ENCODE measurements around the gene HLF. TPM values are rescaled to one million over a fixed set of nuclear protein-coding genes. Genes with fewer than 3 reads are reported as not detected.

The HLF gene, protein sequence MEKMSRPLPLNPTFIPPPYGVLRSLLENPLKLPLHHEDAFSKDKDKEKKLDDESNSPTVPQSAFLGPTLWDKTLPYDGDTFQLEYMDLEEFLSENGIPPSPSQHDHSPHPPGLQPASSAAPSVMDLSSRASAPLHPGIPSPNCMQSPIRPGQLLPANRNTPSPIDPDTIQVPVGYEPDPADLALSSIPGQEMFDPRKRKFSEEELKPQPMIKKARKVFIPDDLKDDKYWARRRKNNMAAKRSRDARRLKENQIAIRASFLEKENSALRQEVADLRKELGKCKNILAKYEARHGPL
- 0.91 and 1.5 TPM in 2 replicates for total RNA-seq

DNA sequence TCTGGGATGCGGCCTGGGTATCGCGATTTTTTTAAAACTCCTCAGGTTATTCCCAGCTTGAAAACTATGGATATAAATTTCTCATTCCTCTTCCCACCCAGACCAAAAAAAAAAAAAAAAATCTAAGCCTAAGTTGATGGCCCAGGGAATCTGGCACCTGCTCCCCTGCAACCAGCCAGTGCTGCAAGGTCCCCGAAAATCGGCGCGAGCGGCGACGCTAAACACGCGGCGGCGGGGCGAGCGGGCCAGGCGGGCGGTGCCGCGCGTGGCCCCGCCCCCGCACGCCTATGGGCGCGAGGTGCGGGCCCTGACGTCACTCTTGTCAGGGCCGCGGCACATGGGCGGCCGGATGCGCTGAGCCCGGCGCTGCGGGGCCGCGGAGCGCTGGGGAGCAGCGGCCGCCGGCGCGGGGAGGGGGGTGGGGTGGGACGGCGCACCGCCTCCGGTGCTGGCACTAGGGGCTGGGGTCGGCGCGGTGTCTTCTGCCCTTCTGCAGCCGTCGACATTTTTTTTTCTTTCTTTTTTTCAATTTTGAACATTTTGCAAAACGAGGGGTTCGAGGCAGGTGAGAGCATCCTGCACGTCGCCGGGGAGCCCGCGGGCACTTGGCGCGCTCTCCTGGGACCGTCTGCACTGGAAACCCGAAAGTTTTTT is at the start of gene HLF:
HLF (plus strand) TSS at position 316 of the 654 bp plus-strand sequence. CDS start 525 bp downstream, outside the sequence.
- intact Hi-C loops (cut with micrococcal nuclease) = loop anchor here (1.0 to 2.0 kb wide), 4 partner anchors 26 to 296 kb away; partner anchors contain the start of genes COX11, MMD and STXBP4

DNA sequence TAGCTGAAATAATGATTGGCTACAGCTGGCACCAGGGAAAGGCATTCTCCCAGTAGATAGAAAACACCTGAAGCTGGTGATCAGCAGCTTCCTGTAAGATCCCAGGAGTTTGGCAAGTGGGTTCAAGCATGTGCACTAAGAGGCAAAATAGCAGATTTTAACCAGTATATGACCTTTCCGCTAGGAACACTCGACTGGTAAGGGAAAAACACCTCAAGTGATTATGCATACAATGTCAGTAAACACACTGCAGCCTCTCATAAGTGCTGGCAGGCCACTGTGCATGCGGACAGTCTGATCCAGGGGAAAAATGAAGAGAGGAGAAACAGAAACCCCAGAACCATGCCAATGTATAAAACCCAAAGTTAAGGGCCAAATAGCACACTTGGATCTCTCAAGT is 49.0 kb upstream of the HLF start:
- intact Hi-C loops (cut with micrococcal nuclease) = no loop called here

DNA sequence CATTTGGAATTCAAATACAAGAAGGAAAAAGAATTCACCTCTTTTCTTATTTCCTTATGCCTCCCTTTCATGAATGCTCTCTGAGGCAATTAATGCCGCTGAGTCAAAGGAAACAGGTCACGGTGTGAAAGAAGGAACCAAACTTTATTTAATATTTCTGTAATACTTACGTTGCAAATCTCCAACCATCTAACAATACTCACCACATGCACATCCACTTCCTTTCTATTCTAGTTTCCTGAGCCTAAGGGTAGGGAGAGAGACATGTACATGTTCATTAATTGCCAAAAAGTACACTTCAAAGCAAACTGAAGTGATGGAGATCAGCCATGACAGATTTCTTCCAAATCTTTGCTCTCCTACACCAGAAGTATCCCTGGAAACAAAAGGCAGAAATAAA is 47.9 kb upstream of the HLF start:
- intact Hi-C loops (cut with micrococcal nuclease) = no loop called here

DNA sequence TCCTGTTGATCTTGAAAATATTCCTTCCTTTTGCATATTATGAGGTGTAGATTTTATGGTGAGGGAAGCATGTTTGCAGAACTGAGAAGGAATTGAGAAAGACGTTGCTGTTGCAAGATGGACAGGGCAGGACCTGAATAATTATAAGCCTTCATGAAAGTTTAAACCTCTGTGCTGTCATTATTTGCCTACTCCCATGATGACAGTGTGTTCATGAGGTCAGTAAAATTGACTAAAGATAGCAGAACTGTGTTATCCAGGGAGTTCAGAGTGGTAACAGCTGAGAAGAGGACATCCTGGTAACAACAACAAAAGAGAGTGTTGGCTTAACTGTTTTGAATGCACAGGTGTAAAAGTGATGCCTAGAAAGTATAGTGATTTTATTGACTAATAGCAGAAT is 45.3 kb upstream of the HLF start:
- intact Hi-C loops (cut with micrococcal nuclease) = no loop called here

DNA sequence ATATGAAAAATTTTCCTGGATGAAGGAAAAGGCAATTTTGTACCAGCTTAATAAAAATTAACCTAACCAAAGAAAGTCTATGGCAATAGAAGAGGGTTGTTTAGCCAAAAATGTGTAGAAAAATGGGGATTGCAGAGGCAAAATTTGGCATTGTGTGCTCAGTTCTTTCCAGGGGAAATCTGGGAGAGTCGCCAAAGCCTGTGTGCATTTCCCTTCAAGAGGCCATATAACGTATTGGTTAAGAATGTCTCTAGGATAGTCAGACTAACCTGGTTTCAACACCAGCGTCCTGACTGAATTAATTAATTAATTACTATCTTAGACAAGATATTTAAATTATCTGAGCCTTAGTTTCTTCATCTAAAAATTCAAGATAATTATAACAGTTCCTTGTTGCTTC is 44.8 kb upstream of the HLF start:
- intact Hi-C loops (cut with micrococcal nuclease) = no loop called here

DNA sequence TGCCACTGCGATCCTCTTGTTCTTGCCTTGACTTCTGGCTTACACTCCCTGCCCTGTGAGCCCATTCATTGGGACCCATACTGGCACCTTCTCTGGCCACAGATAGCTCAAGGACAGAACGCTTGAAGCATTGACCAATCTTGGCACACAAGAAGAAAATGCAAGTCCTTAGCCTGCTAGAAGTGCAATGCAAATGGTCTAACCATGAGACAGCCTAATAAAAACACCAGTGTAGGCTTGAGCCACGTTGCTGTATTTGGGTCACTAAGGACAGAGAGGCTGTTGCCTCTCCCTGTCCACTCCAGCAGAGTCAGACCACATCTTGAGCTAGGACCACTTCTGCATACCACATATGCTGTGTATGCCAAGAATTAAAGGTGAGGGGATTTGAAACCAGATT is 41.2 kb upstream of the HLF start:
- intact Hi-C loops (cut with micrococcal nuclease) = no loop called here

DNA sequence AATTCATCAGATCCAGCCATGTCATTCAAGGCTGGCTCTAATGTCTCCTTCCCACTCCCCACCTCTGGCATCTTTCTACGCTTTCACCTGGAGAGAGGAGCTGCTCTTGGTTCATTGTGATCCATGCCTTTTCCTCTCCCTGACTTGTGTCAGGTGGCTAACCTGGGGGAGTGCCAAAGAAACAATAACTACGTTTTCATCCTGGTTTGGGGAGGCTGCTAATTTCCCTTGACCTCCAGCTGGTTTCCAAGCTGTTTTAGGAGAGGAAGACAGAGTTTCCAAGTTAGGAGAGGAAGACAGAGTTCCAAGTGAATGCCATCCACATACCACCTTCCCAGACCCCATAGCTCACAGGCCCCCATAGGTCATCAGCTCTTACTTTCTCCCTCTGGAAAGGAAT is 40.0 kb upstream of the HLF start:
- intact Hi-C loops (cut with micrococcal nuclease) = no loop called here

DNA sequence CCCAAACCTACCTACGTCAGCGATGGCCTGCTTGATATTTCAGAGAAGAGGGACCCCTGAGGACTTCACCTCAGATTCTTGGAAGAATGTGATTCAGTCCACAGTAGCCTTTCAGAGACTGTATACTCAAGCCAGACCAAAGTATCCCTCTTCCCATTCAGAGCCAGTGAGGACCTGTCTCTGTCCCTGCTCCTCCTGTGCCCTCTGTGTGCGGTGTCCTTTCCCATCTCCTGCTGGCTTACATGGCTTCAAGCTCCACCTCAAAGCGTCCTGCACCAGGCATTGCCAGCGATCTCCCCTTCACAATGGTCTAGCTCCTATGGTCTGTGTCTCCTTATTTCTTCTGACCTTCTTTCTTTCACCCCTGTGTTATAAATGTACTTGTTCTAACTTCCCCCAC is 39.5 kb upstream of the HLF start:
- intact Hi-C loops (cut with micrococcal nuclease) = no loop called here

DNA sequence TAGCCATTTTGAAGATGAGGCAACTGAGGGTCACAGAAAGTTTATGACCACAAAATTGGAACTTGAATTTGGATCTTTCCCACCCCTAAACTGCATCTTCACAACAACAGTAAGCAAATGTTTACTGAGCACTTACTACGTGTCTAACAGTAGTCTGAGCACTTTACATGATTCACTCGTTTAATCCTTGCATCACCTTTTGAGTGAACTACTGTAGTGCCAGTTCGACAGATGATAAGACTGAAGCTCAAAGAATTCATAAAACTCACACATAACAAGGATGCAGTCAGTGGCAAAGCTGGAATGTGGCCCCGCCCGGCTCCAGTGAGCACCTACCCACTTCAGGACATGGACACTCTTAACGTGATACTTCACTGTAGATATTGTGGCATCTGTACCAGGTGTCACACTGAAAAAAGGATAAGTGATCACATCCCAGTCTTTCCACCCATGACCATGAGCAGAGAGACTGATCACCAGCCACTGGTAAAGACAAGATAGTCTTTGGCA is 36.0 kb upstream of the HLF start:
- intact Hi-C loops (cut with micrococcal nuclease) = no loop called here

DNA sequence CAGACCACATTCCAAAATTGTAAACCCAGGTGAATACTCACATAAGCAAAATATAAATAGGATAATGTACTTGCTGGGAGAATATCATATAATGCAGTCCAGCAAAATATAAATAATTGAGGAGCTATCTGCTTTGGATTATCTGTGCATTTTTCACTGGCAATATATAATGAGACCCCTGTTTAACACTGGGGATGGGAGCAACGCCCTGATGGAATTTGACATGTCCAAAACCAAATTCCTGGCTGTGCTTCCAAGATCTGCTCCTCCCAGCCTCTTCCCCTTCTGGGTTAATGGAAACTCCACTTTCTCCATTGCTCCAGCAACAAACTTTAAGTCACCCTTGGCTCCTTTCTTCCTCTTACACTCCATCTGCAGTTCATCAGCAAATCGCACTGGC is 35.5 kb upstream of the HLF start:
- intact Hi-C loops (cut with micrococcal nuclease) = no loop called here

DNA sequence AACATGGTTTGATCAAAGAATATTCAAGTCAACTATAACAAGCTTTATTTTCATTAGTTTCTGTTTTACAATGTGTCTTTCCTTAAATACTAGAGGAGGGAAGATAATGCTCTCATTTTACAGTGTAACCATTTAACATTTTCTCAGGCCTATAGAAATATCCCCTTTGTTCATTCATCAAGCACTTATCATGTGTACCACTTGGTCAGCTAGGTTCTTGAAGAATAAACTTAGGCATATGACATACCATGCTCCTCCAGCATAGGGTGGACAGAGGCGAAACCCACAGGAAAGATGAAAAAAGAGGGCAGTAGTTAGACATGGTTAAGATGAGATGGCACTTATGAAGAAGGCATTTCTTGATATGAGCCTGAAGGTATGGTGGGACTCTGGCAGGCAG is 34.0 kb upstream of the HLF start:
- intact Hi-C loops (cut with micrococcal nuclease) = loop anchor here (10.0 kb wide), 1 partner anchor 266 kb away; the partner anchor contains the start of genes COX11 and STXBP4

DNA sequence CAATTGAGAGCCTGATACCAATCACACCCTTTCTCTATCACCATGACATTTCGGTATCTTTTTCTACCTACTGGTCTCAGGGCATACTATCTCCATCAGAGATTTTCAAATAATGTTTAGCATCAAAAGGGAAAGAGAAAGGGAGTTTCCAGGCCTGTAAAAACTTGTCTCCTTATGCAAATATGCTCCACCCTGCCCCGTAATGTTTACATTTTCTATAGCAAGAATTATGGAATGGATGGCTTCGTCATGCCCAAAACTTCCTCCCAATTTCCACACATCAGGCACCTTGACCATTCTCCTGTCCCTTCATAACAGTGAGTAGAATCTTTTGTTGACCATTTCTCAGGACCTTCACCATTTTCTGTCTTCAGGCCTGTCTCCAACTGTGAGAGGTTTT is 30.9 kb upstream of the HLF start:
- intact Hi-C loops (cut with micrococcal nuclease) = loop anchor here (10.0 kb wide), 1 partner anchor 269 kb away; the partner anchor contains the start of genes COX11 and STXBP4

DNA sequence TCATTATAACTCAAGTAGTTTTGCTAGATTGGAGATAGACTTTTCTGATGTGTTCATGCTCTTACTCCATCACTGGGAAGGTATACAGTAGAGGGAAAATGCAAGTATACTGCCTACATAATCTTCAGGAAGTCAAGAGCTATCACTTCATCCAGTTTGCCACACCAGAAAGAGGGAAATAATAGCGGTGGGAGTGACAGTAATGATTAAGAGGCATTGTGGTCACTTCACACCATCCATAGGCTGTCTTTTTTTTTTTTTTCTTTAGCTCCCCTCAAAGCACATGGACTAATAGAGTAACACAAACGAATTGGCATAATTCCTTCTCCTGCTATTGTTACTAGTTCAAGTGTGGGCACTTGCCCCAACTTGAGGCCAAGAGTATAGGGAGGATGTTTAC is 28.4 kb upstream of the HLF start:
- intact Hi-C loops (cut with micrococcal nuclease) = loop anchor here (5.0 to 10.0 kb wide), 2 partner anchors 239 to 272 kb away; partner anchors contain the start of genes COX11 and STXBP4

DNA sequence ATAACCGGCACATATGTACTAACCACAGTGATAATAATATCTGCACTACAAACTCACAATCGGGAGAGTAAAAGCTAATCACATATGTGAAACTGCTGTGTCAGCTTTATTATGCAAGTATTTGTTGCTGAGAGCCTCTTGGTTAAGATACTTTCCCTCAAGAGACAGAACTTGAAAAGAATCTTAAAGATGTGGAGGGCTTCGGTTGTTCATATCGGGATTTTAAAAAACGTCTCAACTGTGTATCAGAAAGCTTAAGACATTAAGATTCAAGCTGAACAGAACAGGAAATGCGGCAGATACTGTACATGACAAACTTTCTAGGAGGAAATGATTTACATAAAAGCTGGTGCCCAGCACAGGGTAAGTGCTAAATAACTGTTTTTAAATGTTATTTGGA is 27.5 kb upstream of the HLF start:
- intact Hi-C loops (cut with micrococcal nuclease) = loop anchor here (5.0 to 10.0 kb wide), 2 partner anchors 240 to 272 kb away; partner anchors contain the start of genes COX11 and STXBP4

DNA sequence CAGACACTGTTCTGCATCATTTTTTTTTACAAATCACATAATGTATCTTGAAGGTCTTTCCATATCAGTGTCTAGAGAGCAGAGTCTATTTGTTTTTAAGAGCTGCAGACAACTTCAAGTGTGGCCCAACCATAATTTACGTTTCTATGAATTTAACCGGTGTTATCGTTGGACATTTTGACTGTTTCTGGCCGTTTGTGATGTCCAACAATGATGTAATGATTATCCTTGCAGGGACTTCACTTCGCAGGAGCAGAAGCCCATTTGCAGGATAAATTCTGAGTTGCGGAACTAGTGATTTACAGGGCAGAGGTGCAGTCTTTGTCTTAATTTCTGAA is 26.9 kb upstream of the HLF start:
- intact Hi-C loops (cut with micrococcal nuclease) = loop anchor here (1.0 to 10.0 kb wide), 6 partner anchors 26 to 273 kb away; partner anchors contain the start of genes COX11, HLF, MMD and STXBP4

DNA sequence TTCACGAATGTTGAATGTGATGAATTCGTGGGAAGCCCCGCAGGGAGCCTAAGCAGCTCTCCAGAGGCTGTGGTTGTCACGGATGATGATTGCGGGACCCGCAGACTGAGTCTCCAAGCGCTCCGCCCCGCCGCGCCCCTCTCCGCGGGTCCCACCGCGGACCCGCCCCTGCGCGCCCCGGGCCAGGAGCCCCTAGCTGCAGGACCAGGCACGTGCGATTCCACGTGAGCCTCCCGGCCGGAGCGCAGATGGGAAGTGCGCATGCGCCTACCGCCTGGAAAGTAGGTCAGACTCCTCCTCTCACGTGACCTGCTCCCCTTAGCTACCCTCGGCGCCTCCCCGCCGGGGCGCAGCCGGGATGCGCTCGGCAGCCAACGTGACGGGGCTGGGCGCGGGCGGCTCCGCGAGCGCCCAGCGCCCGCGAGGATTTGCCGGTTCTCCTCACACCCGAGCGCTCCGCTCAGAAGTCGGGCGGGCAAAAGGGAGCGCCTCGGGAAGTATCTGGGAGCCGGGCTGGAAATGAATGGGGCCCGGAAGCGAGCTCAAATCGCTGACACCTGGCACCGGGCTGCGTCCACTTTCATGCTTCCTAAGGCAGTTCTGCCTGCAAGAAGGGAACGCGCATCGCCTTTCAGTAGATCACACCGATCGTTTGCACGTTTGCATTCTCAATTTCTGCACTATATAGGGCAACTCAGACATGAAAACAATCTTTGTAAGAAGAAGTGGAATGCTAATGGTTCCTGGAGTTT is 26.4 kb upstream of the HLF start:
- intact Hi-C loops (cut with micrococcal nuclease) = loop anchor here (1.0 to 10.0 kb wide), 6 partner anchors 26 to 274 kb away; partner anchors contain the start of genes COX11, HLF, MMD and STXBP4

DNA sequence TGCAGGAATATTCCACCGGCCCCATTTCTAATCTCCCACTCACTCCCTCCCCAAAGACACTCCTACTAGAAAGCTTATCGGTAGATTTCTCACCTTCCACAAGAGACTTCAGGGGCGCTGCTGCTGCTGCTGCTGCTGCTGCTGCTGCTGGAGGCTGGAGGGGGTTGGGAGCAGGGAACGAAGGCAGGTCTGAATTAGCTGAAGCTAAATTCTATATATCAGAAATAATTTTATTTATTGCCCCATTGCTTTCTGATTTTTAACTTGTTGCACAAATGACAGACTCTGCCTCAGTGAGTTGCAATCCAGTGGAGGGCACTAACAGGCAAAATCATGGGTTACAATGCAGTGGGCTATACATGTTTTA is 25.8 kb upstream of the HLF start:
- intact Hi-C loops (cut with micrococcal nuclease) = loop anchor here (1.0 to 10.0 kb wide), 6 partner anchors 25 to 274 kb away; partner anchors contain the start of genes COX11, HLF, MMD and STXBP4

DNA sequence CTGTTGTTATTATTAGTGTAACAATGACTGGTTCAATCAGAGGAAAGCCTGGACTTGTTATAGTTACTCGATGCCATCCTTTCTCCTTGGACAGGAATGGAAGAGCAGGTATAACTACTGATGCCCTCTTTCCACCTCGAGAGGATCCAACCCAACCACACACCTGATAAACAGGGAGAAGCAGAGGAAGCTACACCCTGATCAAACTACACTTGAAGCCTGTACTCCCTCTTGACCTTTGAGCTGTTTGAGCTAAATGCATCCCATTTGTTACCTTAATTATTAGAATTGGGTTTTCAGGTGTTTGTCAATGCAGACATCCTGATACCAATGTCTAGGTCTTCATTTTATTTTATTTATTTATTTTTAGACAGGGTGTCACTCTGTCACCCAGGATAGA is 23.7 kb upstream of the HLF start:
- intact Hi-C loops (cut with micrococcal nuclease) = no loop called here

DNA sequence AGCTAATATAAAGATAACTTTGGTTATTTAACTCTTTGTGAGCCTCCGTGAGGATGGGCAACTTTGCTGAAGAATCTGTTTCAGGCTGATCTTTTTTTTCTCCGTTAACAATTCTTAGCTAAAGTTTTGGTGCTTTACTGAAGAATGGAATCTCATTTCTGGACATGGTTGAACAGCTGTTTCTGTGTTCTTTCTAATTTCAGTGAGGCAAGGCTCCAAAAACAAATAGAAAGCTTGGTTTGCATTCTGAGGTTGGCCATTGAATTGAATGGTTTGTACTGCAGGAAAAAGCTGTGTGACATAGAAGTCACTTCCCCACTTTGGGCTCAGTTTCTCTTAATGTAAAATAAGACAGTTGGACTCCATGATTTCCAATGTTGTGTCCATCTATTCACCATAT is 22.3 kb upstream of the HLF start:
- intact Hi-C loops (cut with micrococcal nuclease) = no loop called here

DNA sequence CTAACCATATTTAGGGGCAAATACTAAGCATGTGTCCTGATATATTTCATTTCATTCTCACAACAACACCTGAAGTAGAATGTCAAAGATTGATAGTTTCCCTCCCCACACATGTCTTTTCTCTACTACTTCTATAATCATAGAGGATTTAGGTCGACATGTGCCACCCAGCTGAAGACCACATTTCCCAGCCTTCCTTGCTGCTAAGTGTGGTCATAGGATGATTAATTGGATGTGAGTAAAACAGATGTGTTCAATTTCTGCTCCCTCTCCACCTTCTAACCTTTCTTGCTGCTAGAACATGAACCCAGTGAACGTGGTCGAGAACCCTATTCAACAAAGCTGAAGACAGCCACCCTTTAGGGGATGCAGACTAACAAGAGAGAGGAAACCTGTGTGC is 18.8 kb upstream of the HLF start:
- intact Hi-C loops (cut with micrococcal nuclease) = no loop called here

DNA sequence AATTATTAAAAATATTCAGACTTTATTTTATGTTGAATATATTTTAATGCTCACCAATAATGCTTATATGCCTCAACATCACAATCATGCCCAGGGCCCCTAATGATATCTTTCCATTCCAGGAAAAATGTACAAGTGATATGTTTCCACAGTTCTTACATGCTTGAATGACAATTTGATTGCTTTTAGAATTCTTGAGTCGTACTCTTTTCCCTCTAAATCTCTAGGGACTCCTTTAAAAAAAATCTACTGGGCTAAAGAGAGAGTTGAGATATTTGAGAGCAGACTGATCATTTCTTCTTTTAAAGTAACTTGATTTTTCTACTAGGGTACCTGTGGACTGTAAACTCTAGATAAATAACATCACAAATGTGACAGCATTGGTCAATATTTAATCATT is 18.2 kb upstream of the HLF start:
- intact Hi-C loops (cut with micrococcal nuclease) = no loop called here

DNA sequence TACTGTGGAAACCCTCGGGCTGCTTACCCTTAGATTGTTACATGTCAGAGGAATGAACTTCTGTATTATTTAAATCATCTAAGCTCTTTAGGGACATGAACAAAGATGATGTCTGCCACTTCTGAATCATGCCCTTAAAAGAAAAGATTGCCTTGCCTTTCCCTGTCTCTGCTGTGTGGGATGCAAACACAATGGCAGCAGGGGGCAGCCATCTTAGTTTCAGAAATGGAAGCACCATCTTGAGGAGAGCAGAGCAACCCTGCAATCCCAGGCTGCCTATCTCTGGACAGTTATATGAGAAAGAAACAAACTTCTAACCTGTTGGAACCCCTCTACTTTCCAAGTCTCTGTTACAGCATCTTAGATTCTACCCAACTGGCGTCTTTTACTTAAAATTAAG is 16.7 kb upstream of the HLF start:
- intact Hi-C loops (cut with micrococcal nuclease) = no loop called here

Data from T-helper 2 cell treated with Interferon-gamma antibody and Interleukin-4, amounts not matched to agents 100 ng/mL and 5 ng/mL, for 36 hours (primary cell).